ENCODE data around the gene FXYD6. TPM values are rescaled to one million over a fixed set of nuclear protein-coding genes. Genes with fewer than 3 reads are reported as not detected.
A peak's percentile ranks its signal among the peaks of the same experiment; 100 is the strongest.

Gene FXYD6
- total RNA-seq, 1 experiment from 2014 or later, result 0.54 TPM

- CTCF ChIA-PET, result interaction anchor here (1.0 to 3.4 kb wide), 6 partner anchors 9 to 383 kb away, joined by 4 to 50 read pairs (median 6); no protein-coding TSS in a partner anchor
- in situ Hi-C loops (cut with HindIII; ENCODE audit: low pct_unique_long_range_greater_than_20kb, low sequenced_read_pairs) (loop anchor here (25.0 kb wide), 1 partner anchor 371 kb away; no protein-coding TSS in a partner anchor), intact Hi-C loops (cut with micrococcal nuclease; ENCODE audit: unreplicated experiment) (loop anchor here (2.0 to 5.0 kb wide), 2 partner anchors 366 to 382 kb away; no protein-coding TSS in a partner anchor)
- H3K27ac ChIP-seq (ENCODE audit: low read length), result no peak overlapping the region
- BruUV-seq (replicated peaks), result no TSS peak
- DNase-seq (ENCODE audit: low read depth, low spot score) (no peak), ATAC-seq (peak; percentile 15)
- POLR2A ChIA-PET, result no interaction called here
- no peak for TF ChIP-seq CTCF (IDR thresholded peaks at IDR 0.05)
- H3K4me3 ChIP-seq (ENCODE audit: low read depth in 2 of 2, low read length in 2 of 2), result no peak overlapping the region; a peak in 1 of 4 replicates
- no peaks in the 10 kb centered on the region; the same call in 1 of the 2 replicates for H3K4me1 ChIP-seq (ENCODE audit: control insufficient read depth, insufficient read depth, low read length)
- peaks cover 6% of the 10 kb centered on the region; the same call in 1 of the 2 replicates for H3K27me3 ChIP-seq (ENCODE audit: control insufficient read depth, insufficient read depth, low read length)
- no peaks in the 10 kb centered on the region for H3K9me3 ChIP-seq (ENCODE audit: control insufficient read depth, insufficient read depth, low read depth, low read length)
- H3K36me3 ChIP-seq (ENCODE audit: control insufficient read depth, insufficient read depth, low read length), result no peaks in the 10 kb centered on the region
These were observed 67.7 kb downstream of the FXYD6 start for GRCh38 chr11:117808784-117809183.

- no peaks in the 10 kb centered on the region for H3K9me3 ChIP-seq (ENCODE audit: control insufficient read depth, insufficient read depth, low read depth, low read length)
- no peaks in the 10 kb centered on the region for H3K36me3 ChIP-seq (ENCODE audit: control insufficient read depth, insufficient read depth, low read length)
- H3K27me3 ChIP-seq (ENCODE audit: control insufficient read depth, insufficient read depth, low read length), result peaks cover 6% of the 10 kb centered on the region; the same call in 1 of the 2 replicates
- ChIA-PET POLR2A (no interaction called here), CTCF (interaction anchor here (0.6 to 3.4 kb wide), 10 partner anchors 10 to 382 kb away, joined by 3 to 50 read pairs (median 5); no protein-coding TSS in a partner anchor)
- no peak for DNase-seq (ENCODE audit: low read depth, low spot score)
- ATAC-seq, result peak; percentile 68
- BruUV-seq (replicated peaks), result no TSS peak
- H3K4me1 ChIP-seq (ENCODE audit: control insufficient read depth, insufficient read depth, low read length), result no peaks in the 10 kb centered on the region; the same call in 1 of the 2 replicates
- in situ Hi-C loops (cut with HindIII; ENCODE audit: low pct_unique_long_range_greater_than_20kb, low sequenced_read_pairs) (loop anchor here (25.0 kb wide), 1 partner anchor 370 kb away; no protein-coding TSS in a partner anchor), intact Hi-C loops (cut with micrococcal nuclease; ENCODE audit: unreplicated experiment) (loop anchor here (2.0 to 5.0 kb wide), 2 partner anchors 365 to 381 kb away; no protein-coding TSS in a partner anchor)
- TF ChIP-seq CTCF (IDR thresholded peaks at IDR 0.05) (peak; percentile 96), TCF7L2 (IDR thresholded peaks at IDR 0.05; ENCODE audit: low read depth, low read length) (no peak), REST (IDR thresholded peaks at IDR 0.05; ENCODE audit: insufficient read depth in 1 of 2, low read depth in 2 of 2, low read length in 1 of 2) (no peak), POLR2AphosphoS5 (IDR thresholded peaks at IDR 0.05; ENCODE audit: low read depth, low read length) (no peak), SIN3A (IDR thresholded peaks at IDR 0.05; ENCODE audit: borderline replicate concordance, insufficient read depth, low read depth, low read length) (no peak)
- no peak overlapping the region for H3K4me3 ChIP-seq (ENCODE audit: low read depth in 2 of 2, low read length in 2 of 2)
- H3K27ac ChIP-seq (ENCODE audit: low read length), result no peak overlapping the region
These were observed 68.8 kb downstream of the FXYD6 start for GRCh38 chr11:117807482-117808327.

Data from Panc1 (cell line).